HCT116 (cell line): ENCODE results near the gene AMHR2. TPM values are rescaled to one million over a fixed set of nuclear protein-coding genes. Genes with fewer than 3 reads are reported as not detected.

Experiments
- ATAC-seq: fragments of 200-7000 bp; cut with Tn5 transposase; 2 replicates; pipeline ENCODE4 v1.9.1; 2020; ENCODE audit warnings: mild to moderate bottlenecking, moderate library complexity
- BruUV-seq: library from RNA; stranded (reverse); fragments of 400-500 nt; replicated peaks from 2 replicates; lab custom pipeline; 2021; lab: Mats Ljungman, UMichigan
- CTCF ChIA-PET: fragments of 300-600 bp; sonication (Branson Sonifier 250); formaldehyde crosslinking; loops from one replicate; lab custom pipeline; 2021; ENCODE audit warnings: antibody characterized with exemption; lab: Charles Lee
- POLR2A ChIA-PET: fragments of 300-600, 350-600 bp; sonication (Branson Sonifier 250); formaldehyde crosslinking; loops from one replicate; lab custom pipeline; 2021; ENCODE audit warnings: antibody characterized with exemption; lab: Charles Lee
- RAD21 ChIA-PET, 2 experiments: fragments of 300-600 bp; sonication (Branson Sonifier 250); formaldehyde crosslinking; loops; one replicate each; lab custom pipeline; 2023; ENCODE audit warnings: low total read pairs in 2 of 2; ENCODE audit not compliant: uncharacterized antibody in 2 of 2, unreplicated experiment in 2 of 2, low non-redundant PET in 1 of 2; lab: Charles Lee
- DNase-seq: peaks from one replicate; pipeline ENCODE4 v3.0.0-alpha.2; 2010; ENCODE audit warnings: low read depth, low spot score
- H2AFZ ChIP-seq: fragments of 200-600 bp; shearing (Covaris generic), sonication (generic); 2 replicates; pipeline ENCODE4 v1.6.1; 2017; ENCODE audit warnings: low read depth, mixed run types, mixed read lengths, antibody characterized with exemption, low read length; ENCODE audit not compliant: poor library complexity, severe bottlenecking
- H3K27ac ChIP-seq: 2 replicates; pipeline ENCODE4 v1.5.1; 2012; ENCODE audit warnings: low read depth, low read length
- H3K27me3 ChIP-seq: fragments of 200-600 bp; sonication (generic); 2 replicates; pipeline ENCODE4 v1.6.1; 2016; ENCODE audit warnings: mixed run types, low read length, mixed read lengths; ENCODE audit not compliant: insufficient read depth
- H3K36me3 ChIP-seq, 2 experiments: fragments of 200-500 bp in 1 of 2; fragments of 200-600 bp in 1 of 2; sonication (Bioruptor generic) in 1 of 2; sonication (generic) in 1 of 2; 2 replicates each; pipeline versions ENCODE4 v1.5.1 to v1.6.1; 2014 to 2016; ENCODE audit warnings: low read length in 2 of 2, inconsistent platforms in 1 of 2, mixed read lengths in 1 of 2, mixed run types in 1 of 2; ENCODE audit not compliant: insufficient read depth in 2 of 2, control insufficient read depth in 1 of 2
- H3K4me1 ChIP-seq, 2 experiments: fragments of 200-600 bp in 1 of 2; sonication (generic) in 1 of 2; 2 replicates each; pipeline versions ENCODE4 v1.5.1 to v1.6.1; 2012 to 2017; ENCODE audit warnings: low read length in 2 of 2, inconsistent platforms in 1 of 2, mild to moderate bottlenecking in 1 of 2, mixed read lengths in 1 of 2, mixed run types in 1 of 2, moderate library complexity in 1 of 2; ENCODE audit not compliant: insufficient read depth in 2 of 2, control insufficient read depth in 1 of 2
- H3K4me2 ChIP-seq: fragments of 200-600 bp; sonication (generic); 2 replicates; pipeline ENCODE4 v1.6.1; 2017; ENCODE audit warnings: mixed run types, low read length, mixed read lengths
- H3K4me3 ChIP-seq, 2 experiments: fragments of 200-600 bp in 1 of 2; sonication (generic) in 1 of 2; replicated peaks in 1 of 2; 2 replicates each; pipeline ENCODE4 v1.5.1; 2011 to 2016; ENCODE audit warnings: low read length in 2 of 2, control low read depth in 1 of 2, low read depth in 1 of 2, mild to moderate bottlenecking in 1 of 2, mixed read lengths in 1 of 2, mixed run types in 1 of 2
- H3K79me2 ChIP-seq: fragments of 200-600 bp; sonication (generic); 2 replicates; pipeline ENCODE4 v1.6.1; 2017; ENCODE audit warnings: mild to moderate bottlenecking, mixed run types, low read length, moderate library complexity, mixed read lengths; ENCODE audit not compliant: insufficient read depth
- H3K9ac ChIP-seq: fragments of 200-600 bp; sonication (generic); 2 replicates; pipeline ENCODE4 v1.6.1; 2016; ENCODE audit warnings: low read length, mixed read lengths
- H3K9me2 ChIP-seq: fragments of 200-600 bp; sonication (generic), shearing (Covaris generic); 2 replicates; pipeline ENCODE4 v1.6.1; 2017; ENCODE audit warnings: mixed run types, mild to moderate bottlenecking, moderate library complexity; ENCODE audit not compliant: insufficient read depth
- H3K9me3 ChIP-seq, 2 experiments: fragments of 200-500 bp in 1 of 2; fragments of 200-600 bp in 1 of 2; sonication (Bioruptor generic) in 1 of 2; sonication (generic) in 1 of 2; 2 replicates each; pipeline ENCODE4 v1.6.1; 2014 to 2017; ENCODE audit warnings: low read length in 2 of 2, mixed read lengths in 2 of 2, inconsistent platforms in 1 of 2, low read depth in 1 of 2, mild to moderate bottlenecking in 1 of 2, mixed run types in 1 of 2, moderate library complexity in 1 of 2; ENCODE audit not compliant: control insufficient read depth in 1 of 2, insufficient read depth in 1 of 2
- H4K20me1 ChIP-seq: fragments of 200-600 bp; sonication (generic), shearing (Covaris generic); 2 replicates; pipeline ENCODE4 v1.6.1; 2017; ENCODE audit warnings: mixed run types, mild to moderate bottlenecking, moderate library complexity; ENCODE audit not compliant: insufficient read depth
- CBX3 ChIP-seq: IDR thresholded peaks from 2 replicates; pipeline ENCODE4 v1.6.1; 2012; ENCODE audit warnings: low read depth
- EGR1 ChIP-seq: IDR thresholded peaks from 2 replicates; pipeline ENCODE4 v1.6.1; 2012; ENCODE audit warnings: low read depth
- EZH2phosphoT487 ChIP-seq: fragments of 200-600 bp; IDR thresholded peaks from 2 replicates; pipeline ENCODE4 v1.6.1; 2018; ENCODE audit warnings: antibody characterized with exemption, borderline replicate concordance
- FOSL1 ChIP-seq: IDR thresholded peaks from 2 replicates; pipeline ENCODE4 v1.6.1; 2012; ENCODE audit warnings: low read depth
- JUND ChIP-seq: IDR thresholded peaks from 2 replicates; pipeline ENCODE4 v1.6.1; 2012
- POLR2A ChIP-seq: IDR thresholded peaks from 2 replicates; pipeline ENCODE4 v1.7.0; 2011; ENCODE audit warnings: borderline replicate concordance; ENCODE audit not compliant: insufficient read depth, insufficient read length; ENCODE audit errors: extremely low read depth
- POLR2AphosphoS5 ChIP-seq: IDR thresholded peaks from 2 replicates; pipeline ENCODE4 v1.6.1; 2011; ENCODE audit warnings: mild to moderate bottlenecking, low read depth, low read length, moderate library complexity
- SIN3A ChIP-seq: IDR thresholded peaks from 2 replicates; pipeline ENCODE4 v1.6.1; 2012; ENCODE audit warnings: low read depth
- SRF ChIP-seq: IDR thresholded peaks from 2 replicates; pipeline ENCODE4 v1.6.1; 2012; ENCODE audit warnings: low read depth
- TCF7L2 ChIP-seq: IDR thresholded peaks from 2 replicates; pipeline ENCODE4 v1.7.0; 2011; ENCODE audit warnings: borderline replicate concordance, inconsistent platforms; ENCODE audit not compliant: insufficient read depth, insufficient read length; ENCODE audit errors: extremely low read depth
- YY1 ChIP-seq: IDR thresholded peaks from 2 replicates; pipeline ENCODE4 v1.6.1; 2011; ENCODE audit warnings: low read length, low read depth, moderate library complexity, mild to moderate bottlenecking; ENCODE audit not compliant: insufficient replicate concordance; ENCODE audit errors: extremely low read depth
- intact Hi-C: fragments of 100-400 bp; cut with micrococcal nuclease; formaldehyde crosslinking; loops from 2 replicates; pipeline ENCODE4 v1.10.0; 2022
- total RNA-seq: library from RNA; stranded (reverse); gene quantifications from one replicate; pipeline ENCODE4 v1.2.1, GENCODE V29; 2021; ENCODE audit not compliant: unreplicated experiment
- TF ChIP-seq, protein P1 (sequence below): IDR thresholded peaks from 2 replicates; pipeline ENCODE4 v1.6.1; 2011; ENCODE audit warnings: mild to moderate bottlenecking, low read length, moderate library complexity; ENCODE audit not compliant: insufficient replicate concordance; ENCODE audit errors: extremely low read depth

Gene AMHR2
- total RNA-seq, 1 experiment from 2014 or later, result not detected

DNA sequence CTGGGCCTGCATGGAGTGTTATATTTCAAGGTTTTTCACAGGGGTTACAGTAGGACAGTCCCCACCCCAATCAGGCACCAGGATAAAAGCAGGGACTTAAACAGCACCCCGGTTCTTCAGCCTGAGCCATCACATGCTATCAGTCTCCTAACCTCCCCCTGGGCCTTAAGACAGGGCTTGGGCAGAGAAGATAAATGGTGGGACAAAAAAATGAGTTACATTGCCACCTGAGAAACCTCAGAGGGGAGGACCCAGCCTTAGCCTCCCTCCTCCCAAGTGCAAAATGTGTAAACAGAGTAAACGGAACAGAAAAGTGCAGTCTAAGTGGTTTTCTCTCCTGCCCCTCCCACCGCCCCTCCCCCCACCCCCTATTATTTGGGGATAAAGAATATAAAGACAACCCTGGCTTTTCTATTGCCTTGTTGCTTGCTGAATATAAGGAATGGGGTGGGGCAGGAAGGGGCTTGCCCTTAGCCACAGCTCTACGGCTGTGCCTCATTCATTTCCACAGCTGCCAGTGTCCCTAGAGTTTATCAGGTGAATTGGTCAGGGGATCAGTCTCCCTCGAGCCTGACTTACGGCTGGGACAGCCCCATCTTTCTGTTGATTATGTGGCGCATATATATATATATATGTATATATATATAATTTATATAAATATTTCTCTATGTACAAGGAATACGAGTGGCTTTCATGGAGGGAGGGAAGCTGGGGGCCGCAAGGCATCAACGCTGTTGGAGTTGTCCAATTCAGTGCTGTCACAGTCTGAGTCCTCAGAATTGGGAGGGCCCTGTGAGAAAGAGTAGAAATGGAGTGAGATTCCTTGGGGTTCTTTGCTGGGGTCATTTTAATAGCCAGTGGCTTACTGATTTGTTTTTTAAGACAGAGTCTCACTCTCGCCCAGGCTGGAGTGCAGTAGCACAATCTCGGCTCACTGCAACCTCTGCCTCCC is 57.1 kb downstream of the AMHR2 start:
- Histone ChIP-seq H3K4me2 (no peak overlapping the region), H3K79me2 (peaks cover 50% of the 10 kb centered on the region), H3K27me3 (no peaks in the 10 kb centered on the region), H3K27ac (no peak overlapping the region), H3K9me3 (no peaks in the 10 kb centered on the region), H3K9me2 (no peaks in the 10 kb centered on the region), H3K36me3 (peaks cover 55 to 77% of the 10 kb centered on the region in 2 experiments), H3K9ac (no peak overlapping the region), H2AFZ (no peak overlapping the region), H3K4me1 (peaks cover 0 to 36% of the 10 kb centered on the region in 2 experiments; a peak in 2 of 4 replicates)
- CTCF ChIA-PET, result interaction anchor here (1.1 to 1.8 kb wide), 4 partner anchors 10 to 136 kb away, joined by 3 to 8 read pairs (median 3); no protein-coding TSS in a partner anchor
- no TSS peak for BruUV-seq
- no peak for ATAC-seq
- no peak for DNase-seq
- intact Hi-C loops, result no loop called here
- POLR2A ChIA-PET, result no interaction called here
- RAD21 ChIA-PET, result no interaction called here
- TF ChIP-seq POLR2AphosphoS5 (no peak), JUND (no peak), CBX3 (no peak), FOSL1 (no peak), TCF7L2 (no peak), EGR1 (no peak), EZH2phosphoT487 (no peak), SRF (no peak), POLR2A (no peak), SIN3A (no peak), YY1 (no peak)
- TF ChIP-seq, protein P1, sequence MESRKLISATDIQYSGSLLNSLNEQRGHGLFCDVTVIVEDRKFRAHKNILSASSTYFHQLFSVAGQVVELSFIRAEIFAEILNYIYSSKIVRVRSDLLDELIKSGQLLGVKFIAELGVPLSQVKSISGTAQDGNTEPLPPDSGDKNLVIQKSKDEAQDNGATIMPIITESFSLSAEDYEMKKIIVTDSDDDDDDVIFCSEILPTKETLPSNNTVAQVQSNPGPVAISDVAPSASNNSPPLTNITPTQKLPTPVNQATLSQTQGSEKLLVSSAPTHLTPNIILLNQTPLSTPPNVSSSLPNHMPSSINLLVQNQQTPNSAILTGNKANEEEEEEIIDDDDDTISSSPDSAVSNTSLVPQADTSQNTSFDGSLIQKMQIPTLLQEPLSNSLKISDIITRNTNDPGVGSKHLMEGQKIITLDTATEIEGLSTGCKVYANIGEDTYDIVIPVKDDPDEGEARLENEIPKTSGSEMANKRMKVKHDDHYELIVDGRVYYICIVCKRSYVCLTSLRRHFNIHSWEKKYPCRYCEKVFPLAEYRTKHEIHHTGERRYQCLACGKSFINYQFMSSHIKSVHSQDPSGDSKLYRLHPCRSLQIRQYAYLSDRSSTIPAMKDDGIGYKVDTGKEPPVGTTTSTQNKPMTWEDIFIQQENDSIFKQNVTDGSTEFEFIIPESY, result no peak
- TF ChIP-seq, all 23 proteins: peak for 0
- Histone ChIP-seq H3K4me3 (no peak overlapping the region), H4K20me1 (peaks cover 38% of the 10 kb centered on the region; the same call in 1 of the 2 replicates)

Other genes starting within 250 kb of the AMHR2 start
- gene ZNF740, start 243.1 kb upstream of the AMHR2 start, total RNA-seq, result 49.7 TPM
- 20.3 TPM for gene CSAD, start 242.9 kb upstream of the AMHR2 start, total RNA-seq
- gene ITGB7, start 216.6 kb upstream of the AMHR2 start, total RNA-seq, result 1.9 TPM
- 68.9 TPM for gene RARG, start 191.6 kb upstream of the AMHR2 start, total RNA-seq
- gene ESPL1, start 155.6 kb upstream of the AMHR2 start, total RNA-seq, result 50.3 TPM
- 318 TPM for gene PFDN5, start 128.3 kb upstream of the AMHR2 start, total RNA-seq
- gene MYG1, start 124.2 kb upstream of the AMHR2 start, total RNA-seq, result 104 TPM
- 87.9 TPM for gene AAAS, start 102.2 kb upstream of the AMHR2 start, total RNA-seq
- not detected for gene SP7, start 87.5 kb upstream of the AMHR2 start, total RNA-seq
- gene SP1, start 43.7 kb upstream of the AMHR2 start, total RNA-seq, result 96.8 TPM
- 216 TPM for gene PRR13, start 17.9 kb downstream of the AMHR2 start, total RNA-seq
- gene PCBP2, start 28.2 kb downstream of the AMHR2 start, total RNA-seq, result 856 TPM
- 16.3 TPM for gene MAP3K12, start 75.6 kb downstream of the AMHR2 start, total RNA-seq
- 40.1 TPM for gene TARBP2, start 77.4 kb downstream of the AMHR2 start, total RNA-seq
- gene NPFF, start 83.6 kb downstream of the AMHR2 start, total RNA-seq, result not detected
- gene ATF7, start 202.5 kb downstream of the AMHR2 start, total RNA-seq, result 24.0 TPM